GM19463 (cell line): ENCODE results near the gene DES.

Source experiments
- ATAC-seq: cut with Tn5 transposase; IDR thresholded peaks from one replicate; pipeline ENCODE4 v1.9.1; 2021; ENCODE audit warnings: mild to moderate bottlenecking, moderate library complexity; ENCODE audit not compliant: unreplicated experiment

Gene DES

GRCh38 chr2:219437690-219438206 lies 19.6 kb downstream of the DES start:
- no peak for ATAC-seq

DNA sequence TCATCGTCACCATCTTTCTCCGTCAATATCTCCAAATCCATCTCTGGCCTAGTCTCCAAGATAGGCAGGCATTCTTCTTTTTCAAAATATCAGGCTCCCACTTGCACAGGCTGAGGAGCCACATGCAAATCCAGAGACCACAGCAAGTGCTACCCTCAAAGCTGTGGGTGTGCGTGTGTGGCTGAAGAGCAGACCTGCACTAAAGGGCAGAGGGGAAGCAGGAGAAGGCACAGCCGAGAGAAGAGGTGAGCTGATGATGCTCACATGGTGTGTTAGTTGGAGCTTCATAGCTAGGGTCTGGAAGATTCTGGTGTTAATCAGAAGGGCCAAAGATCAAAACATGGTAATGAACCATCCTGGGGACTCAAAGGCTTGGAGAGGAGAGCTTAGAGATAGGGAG lies 20.3 kb downstream of the DES start:
- ATAC-seq: no peak

DNA sequence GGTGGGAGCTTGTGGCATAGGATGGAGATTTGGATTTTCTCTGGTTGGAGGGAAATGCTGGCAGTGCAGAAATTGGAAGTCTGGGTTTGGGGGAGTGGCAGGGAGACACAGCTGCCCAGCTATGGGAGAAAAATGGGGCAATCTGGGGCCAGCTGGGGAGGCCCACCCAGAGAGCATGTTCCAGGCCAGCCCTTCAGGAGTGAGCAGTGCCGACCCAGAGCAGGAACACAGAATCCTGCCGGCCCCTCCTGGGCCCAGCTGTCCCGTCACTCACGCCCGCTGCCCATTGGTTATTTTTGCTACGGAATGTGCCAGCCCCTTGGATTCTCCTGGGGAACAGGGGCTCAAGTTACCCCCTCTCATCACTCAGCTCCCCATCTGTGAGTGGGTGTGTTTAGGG lies 21.3 kb downstream of the DES start:
- ATAC-seq: no peak

GRCh38 chr2:219440388-219441256 lies 22.4 kb downstream of the DES start:
- ATAC-seq: no peak

- no peak for ATAC-seq
Observed at GRCh38 chr2:219441451-219442255, 23.5 kb downstream of the DES start.

GRCh38 chr2:219442256-219443015 lies 24.3 kb downstream of the DES start:
- ATAC-seq: no peak

DNA sequence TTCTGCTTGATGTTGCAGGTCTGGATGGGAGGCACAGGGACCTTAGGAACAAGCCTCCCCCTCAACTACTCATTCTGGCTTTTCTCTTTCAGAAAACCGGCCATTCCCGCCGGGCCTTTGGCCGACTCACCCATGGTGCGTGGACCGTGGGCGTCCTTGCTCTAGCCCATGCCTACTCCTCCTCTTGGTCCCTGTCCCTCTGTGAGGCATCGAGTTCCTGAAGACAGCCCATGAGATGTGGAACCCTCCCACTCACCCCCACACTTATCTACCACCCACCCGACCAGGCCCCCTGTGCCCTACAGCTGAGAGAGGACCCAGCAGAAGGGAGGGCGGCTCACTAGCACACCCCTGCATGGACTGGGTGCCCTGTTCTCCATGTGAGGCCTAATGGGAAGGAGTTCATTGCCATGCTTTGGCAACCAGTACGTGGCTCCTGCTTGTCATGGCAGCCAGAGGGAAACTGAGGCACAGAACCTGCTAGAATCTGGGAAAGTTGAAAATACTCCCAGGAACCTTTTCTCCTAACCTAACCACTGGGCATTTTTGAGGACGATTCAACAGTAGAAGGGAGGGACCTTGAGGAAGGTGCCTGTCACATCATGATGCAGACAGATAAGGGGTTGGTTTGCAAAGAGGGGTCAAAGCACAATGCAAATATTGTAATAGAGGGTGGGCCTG lies 25.0 kb downstream of the DES start:
- ATAC-seq: no peak

GRCh38 chr2:219443697-219444023 lies 25.5 kb downstream of the DES start:
- ATAC-seq: no peak

- no peak for ATAC-seq
Observed at GRCh38 chr2:219444566-219445091, 26.5 kb downstream of the DES start.

- no peak for ATAC-seq
Observed at GRCh38 chr2:219445220-219445640, 27.1 kb downstream of the DES start.

DNA sequence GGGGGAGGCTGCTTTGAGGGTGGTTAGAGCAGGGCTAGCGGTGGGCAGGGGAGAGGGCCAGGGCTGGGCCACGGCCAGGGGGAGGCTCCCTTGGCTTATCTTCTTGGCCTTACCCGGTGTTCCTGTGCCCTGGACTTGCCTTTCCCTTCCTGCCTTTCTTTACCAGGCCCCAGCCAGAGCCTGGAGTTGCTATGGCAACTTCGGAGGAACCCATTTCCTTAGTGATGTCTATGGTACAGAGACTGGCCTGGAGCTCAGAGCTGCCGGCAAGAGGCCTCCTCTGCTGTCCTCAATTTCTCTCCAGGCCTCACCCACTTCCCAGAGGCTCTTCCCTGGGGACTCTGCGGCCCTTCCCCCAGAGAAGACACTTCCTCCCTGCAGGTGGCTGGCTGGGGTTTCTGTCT lies 27.9 kb downstream of the DES start:
- no peak for ATAC-seq

- ATAC-seq: no peak
Observed at GRCh38 chr2:219446689-219447088, 28.5 kb downstream of the DES start.

GRCh38 chr2:219447242-219448098 lies 29.3 kb downstream of the DES start:
- no peak for ATAC-seq

GRCh38 chr2:219448099-219448775 lies 30.1 kb downstream of the DES start:
- no peak for ATAC-seq

GRCh38 chr2:219448776-219449341 lies 30.7 kb downstream of the DES start:
- ATAC-seq: no peak

DNA sequence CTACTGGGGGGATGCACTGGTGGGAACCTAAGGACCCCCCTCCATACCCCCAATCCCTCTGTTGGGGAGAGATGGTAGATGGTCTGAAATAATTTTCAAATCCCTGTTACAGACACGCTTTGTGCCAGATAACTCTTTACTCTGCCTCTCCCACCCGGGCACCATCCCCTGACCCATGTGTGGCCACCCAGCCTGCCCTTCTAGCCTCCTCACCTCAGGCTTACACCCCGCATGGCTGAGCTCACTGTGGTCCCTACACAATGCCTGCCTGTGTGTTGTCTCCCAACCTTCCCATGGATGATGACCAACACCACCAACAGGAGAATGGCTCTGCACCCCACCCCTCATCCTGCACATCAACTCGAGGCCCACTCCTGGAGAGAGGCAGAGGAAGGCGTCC lies 31.4 kb downstream of the DES start:
- ATAC-seq: no peak

- no peak for ATAC-seq
Observed at GRCh38 chr2:219451661-219452360, 33.6 kb downstream of the DES start.
